HepG2 (cell line): ENCODE data around the gene PPP1R9B. TPM values are rescaled to one million over a fixed set of nuclear protein-coding genes. Genes with fewer than 3 reads are reported as not detected.
A peak's percentile ranks its signal among the peaks of the same experiment; 100 is the strongest.

ENCODE experiments used
- ASH2L ChIP-seq: fragments of 300-600, 200-600 bp; sonication (generic); IDR thresholded peaks from 2 replicates; pipeline ENCODE4 v1.7.0; 2017; ENCODE audit warnings: low read depth, mild to moderate bottlenecking, moderate library complexity, mixed read lengths, low read length; ENCODE audit not compliant: insufficient read length
- BATF2 ChIP-seq: sonication (generic); formaldehyde crosslinking; IDR thresholded peaks from 2 replicates; pipeline ENCODE4 v1.8.0; 2022; ENCODE audit warnings: mild to moderate bottlenecking, missing genetic modification reagents, moderate library complexity
- CCDC6 ChIP-seq: sonication (generic); formaldehyde crosslinking; IDR thresholded peaks from 2 replicates; pipeline ENCODE4 v1.8.1; 2022; ENCODE audit warnings: mild to moderate bottlenecking, missing genetic modification reagents, moderate library complexity
- MTA3 ChIP-seq: sonication (generic); formaldehyde crosslinking; IDR thresholded peaks from 2 replicates; pipeline ENCODE4 v1.4.0; 2020; ENCODE audit warnings: missing genetic modification reagents
- NFIB ChIP-seq: sonication (generic); formaldehyde crosslinking; IDR thresholded peaks from 2 replicates; pipeline ENCODE4 v1.9.0; 2021; ENCODE audit warnings: missing genetic modification reagents, mild to moderate bottlenecking, borderline replicate concordance
- NR1H2 ChIP-seq: sonication (generic); formaldehyde crosslinking; IDR thresholded peaks from 2 replicates; pipeline ENCODE4 v1.8.1; 2022; ENCODE audit warnings: low read depth, missing genetic modification reagents, borderline replicate concordance
- ZBTB38 ChIP-seq: sonication (generic); formaldehyde crosslinking; IDR thresholded peaks from 2 replicates; pipeline ENCODE4 v1.5.1; 2020; ENCODE audit warnings: mild to moderate bottlenecking, missing genetic modification reagents
- ZNF33A ChIP-seq: sonication (generic); formaldehyde crosslinking; IDR thresholded peaks from 2 replicates; pipeline ENCODE4 v1.5.1; 2020; ENCODE audit warnings: missing genetic modification reagents, mild to moderate bottlenecking, moderate library complexity, borderline replicate concordance
- ZNF564 ChIP-seq: sonication (generic); formaldehyde crosslinking; IDR thresholded peaks from 2 replicates; pipeline ENCODE4 v1.8.1; 2023; ENCODE audit warnings: mild to moderate bottlenecking, missing genetic modification reagents
- ZNF598 ChIP-seq: sonication (generic); formaldehyde crosslinking; IDR thresholded peaks from 2 replicates; pipeline ENCODE4 v1.5.1; 2020; ENCODE audit warnings: mild to moderate bottlenecking, missing genetic modification reagents, borderline replicate concordance
- ZNF605 ChIP-seq: sonication (generic); formaldehyde crosslinking; IDR thresholded peaks from 2 replicates; pipeline ENCODE4 v1.8.0; 2022; ENCODE audit warnings: mild to moderate bottlenecking, missing genetic modification reagents
- polyA plus RNA-seq, 8 experiments: library from polyadenylated mRNA; depleted of rRNA in 3 of 8; stranded (reverse) in 7 of 8; unstranded in 1 of 8; fragments of >200 nt; fragmentation: Illumina TruSeq in 4 of 8; extraction: Trizol in 4 of 8; gene quantifications; 2 replicates each; pipeline versions ENCODE4 v1.2.1 to v1.2.3, GENCODE V29; 2011 to 2016; ENCODE audit warnings: low read depth in 4 of 8, missing spikeins in 1 of 8, mixed read lengths in 1 of 8; ENCODE audit not compliant: insufficient read depth in 1 of 8
- total RNA-seq, 5 experiments: library from RNA; depleted of rRNA; stranded (reverse); fragments of >200 nt; fragmentation: Illumina TruSeq; extraction: Trizol; gene quantifications; 2 replicates each; pipeline ENCODE4 v1.2.3, GENCODE V29; 2016; ENCODE audit warnings: low read depth in 1 of 5
- TF ChIP-seq, protein P1 (sequence below): sonication (generic); formaldehyde crosslinking; IDR thresholded peaks from 2 replicates; pipeline ENCODE4; 2020; ENCODE audit warnings: missing genetic modification reagents, mild to moderate bottlenecking, borderline replicate concordance
- TF ChIP-seq, protein P2 (sequence below): sonication (generic); formaldehyde crosslinking; IDR thresholded peaks from 2 replicates; pipeline ENCODE4 v1.4.0; 2020; ENCODE audit warnings: missing genetic modification reagents
- TF ChIP-seq, protein P3 (sequence below): sonication (generic); formaldehyde crosslinking; IDR thresholded peaks from 2 replicates; pipeline ENCODE4 v1.4.0; 2020; ENCODE audit warnings: missing genetic modification reagents, borderline replicate concordance
- TF ChIP-seq, protein P4 (sequence below): IDR thresholded peaks from 2 replicates; pipeline ENCODE4 v1.6.1; 2016; ENCODE audit warnings: missing compliant biosample characterization, missing genetic modification reagents, borderline replicate concordance

The PPP1R9B gene
- total and polyA plus RNA-seq, 2 of the 13 experiments (the other 11 are each of a cell fraction or from before 2014, with no cell fraction given), result 9.4 to 15.8 TPM

- TF ChIP-seq, protein P1, sequence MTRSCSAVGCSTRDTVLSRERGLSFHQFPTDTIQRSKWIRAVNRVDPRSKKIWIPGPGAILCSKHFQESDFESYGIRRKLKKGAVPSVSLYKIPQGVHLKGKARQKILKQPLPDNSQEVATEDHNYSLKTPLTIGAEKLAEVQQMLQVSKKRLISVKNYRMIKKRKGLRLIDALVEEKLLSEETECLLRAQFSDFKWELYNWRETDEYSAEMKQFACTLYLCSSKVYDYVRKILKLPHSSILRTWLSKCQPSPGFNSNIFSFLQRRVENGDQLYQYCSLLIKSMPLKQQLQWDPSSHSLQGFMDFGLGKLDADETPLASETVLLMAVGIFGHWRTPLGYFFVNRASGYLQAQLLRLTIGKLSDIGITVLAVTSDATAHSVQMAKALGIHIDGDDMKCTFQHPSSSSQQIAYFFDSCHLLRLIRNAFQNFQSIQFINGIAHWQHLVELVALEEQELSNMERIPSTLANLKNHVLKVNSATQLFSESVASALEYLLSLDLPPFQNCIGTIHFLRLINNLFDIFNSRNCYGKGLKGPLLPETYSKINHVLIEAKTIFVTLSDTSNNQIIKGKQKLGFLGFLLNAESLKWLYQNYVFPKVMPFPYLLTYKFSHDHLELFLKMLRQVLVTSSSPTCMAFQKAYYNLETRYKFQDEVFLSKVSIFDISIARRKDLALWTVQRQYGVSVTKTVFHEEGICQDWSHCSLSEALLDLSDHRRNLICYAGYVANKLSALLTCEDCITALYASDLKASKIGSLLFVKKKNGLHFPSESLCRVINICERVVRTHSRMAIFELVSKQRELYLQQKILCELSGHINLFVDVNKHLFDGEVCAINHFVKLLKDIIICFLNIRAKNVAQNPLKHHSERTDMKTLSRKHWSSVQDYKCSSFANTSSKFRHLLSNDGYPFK (CRISPR knock-in tag), result no peak
- TF ChIP-seq, protein P2, sequence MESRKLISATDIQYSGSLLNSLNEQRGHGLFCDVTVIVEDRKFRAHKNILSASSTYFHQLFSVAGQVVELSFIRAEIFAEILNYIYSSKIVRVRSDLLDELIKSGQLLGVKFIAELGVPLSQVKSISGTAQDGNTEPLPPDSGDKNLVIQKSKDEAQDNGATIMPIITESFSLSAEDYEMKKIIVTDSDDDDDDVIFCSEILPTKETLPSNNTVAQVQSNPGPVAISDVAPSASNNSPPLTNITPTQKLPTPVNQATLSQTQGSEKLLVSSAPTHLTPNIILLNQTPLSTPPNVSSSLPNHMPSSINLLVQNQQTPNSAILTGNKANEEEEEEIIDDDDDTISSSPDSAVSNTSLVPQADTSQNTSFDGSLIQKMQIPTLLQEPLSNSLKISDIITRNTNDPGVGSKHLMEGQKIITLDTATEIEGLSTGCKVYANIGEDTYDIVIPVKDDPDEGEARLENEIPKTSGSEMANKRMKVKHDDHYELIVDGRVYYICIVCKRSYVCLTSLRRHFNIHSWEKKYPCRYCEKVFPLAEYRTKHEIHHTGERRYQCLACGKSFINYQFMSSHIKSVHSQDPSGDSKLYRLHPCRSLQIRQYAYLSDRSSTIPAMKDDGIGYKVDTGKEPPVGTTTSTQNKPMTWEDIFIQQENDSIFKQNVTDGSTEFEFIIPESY (CRISPR knock-in tag), result no peak
- no peak for TF ChIP-seq MTA3
- TF ChIP-seq, protein P3, sequence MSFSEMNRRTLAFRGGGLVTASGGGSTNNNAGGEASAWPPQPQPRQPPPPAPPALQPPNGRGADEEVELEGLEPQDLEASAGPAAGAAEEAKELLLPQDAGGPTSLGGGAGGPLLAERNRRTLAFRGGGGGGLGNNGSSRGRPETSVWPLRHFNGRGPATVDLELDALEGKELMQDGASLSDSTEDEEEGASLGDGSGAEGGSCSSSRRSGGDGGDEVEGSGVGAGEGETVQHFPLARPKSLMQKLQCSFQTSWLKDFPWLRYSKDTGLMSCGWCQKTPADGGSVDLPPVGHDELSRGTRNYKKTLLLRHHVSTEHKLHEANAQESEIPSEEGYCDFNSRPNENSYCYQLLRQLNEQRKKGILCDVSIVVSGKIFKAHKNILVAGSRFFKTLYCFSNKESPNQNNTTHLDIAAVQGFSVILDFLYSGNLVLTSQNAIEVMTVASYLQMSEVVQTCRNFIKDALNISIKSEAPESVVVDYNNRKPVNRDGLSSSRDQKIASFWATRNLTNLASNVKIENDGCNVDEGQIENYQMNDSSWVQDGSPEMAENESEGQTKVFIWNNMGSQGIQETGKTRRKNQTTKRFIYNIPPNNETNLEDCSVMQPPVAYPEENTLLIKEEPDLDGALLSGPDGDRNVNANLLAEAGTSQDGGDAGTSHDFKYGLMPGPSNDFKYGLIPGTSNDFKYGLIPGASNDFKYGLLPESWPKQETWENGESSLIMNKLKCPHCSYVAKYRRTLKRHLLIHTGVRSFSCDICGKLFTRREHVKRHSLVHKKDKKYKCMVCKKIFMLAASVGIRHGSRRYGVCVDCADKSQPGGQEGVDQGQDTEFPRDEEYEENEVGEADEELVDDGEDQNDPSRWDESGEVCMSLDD (CRISPR knock-in tag), result peak; percentile 19; the same call in 1 of the 2 replicates
- TF ChIP-seq ZBTB38 (CRISPR knock-in tag), result no peak
- peak; percentile 50; the same call in 1 of the 2 replicates for TF ChIP-seq ZNF605 (CRISPR knock-in tag)
- 0 out of 2 replicates have a peak, but pooled peaks have one; percentile 32 for TF ChIP-seq ZNF564 (CRISPR knock-in tag)
- no peak for TF ChIP-seq ZNF598
- TF ChIP-seq, protein P4, sequence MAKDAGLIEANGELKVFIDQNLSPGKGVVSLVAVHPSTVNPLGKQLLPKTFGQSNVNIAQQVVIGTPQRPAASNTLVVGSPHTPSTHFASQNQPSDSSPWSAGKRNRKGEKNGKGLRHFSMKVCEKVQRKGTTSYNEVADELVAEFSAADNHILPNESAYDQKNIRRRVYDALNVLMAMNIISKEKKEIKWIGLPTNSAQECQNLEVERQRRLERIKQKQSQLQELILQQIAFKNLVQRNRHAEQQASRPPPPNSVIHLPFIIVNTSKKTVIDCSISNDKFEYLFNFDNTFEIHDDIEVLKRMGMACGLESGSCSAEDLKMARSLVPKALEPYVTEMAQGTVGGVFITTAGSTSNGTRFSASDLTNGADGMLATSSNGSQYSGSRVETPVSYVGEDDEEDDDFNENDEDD, result peak; percentile 86; the same call in 1 of the 2 replicates
- peak; percentile 90; the same call in 1 of the 2 replicates for TF ChIP-seq CCDC6 (CRISPR knock-in tag)
- no peak for TF ChIP-seq NFIB (CRISPR knock-in tag)
- TF ChIP-seq BATF2, result 0 out of 2 replicates have a peak, but pooled peaks have one; percentile 37
- no peak for TF ChIP-seq ASH2L
- peak; percentile 34; the same call in 1 of the 2 replicates for TF ChIP-seq NR1H2 (CRISPR knock-in tag)
- TF ChIP-seq ZNF33A, result no peak
Observed at GRCh38 chr17:50149417-50150353, 792 bp downstream of the PPP1R9B start (continued).
